GM12878 (cell line): ENCODE data around the gene BTBD19. TPM values are rescaled to one million over a fixed set of nuclear protein-coding genes. Genes with fewer than 3 reads are reported as not detected.

ENCODE experiments used
- ATAC-seq: fragments of 200-7000 bp; cut with Tn5 transposase; 3 replicates; pipeline ENCODE4 v1.9.1; 2020; ENCODE audit warnings: mild to moderate bottlenecking, moderate library complexity
- BruUV-seq: library from RNA; stranded (reverse); fragments of 400-500 nt; replicated peaks from 2 replicates; lab custom pipeline; 2021; lab: Mats Ljungman, UMichigan
- CTCF ChIA-PET: fragments of 300-600 bp; sonication (Branson Sonifier 250); formaldehyde crosslinking; extraction: SDS; loops from one replicate; lab custom pipeline; 2021; ENCODE audit warnings: inconsistent platforms; lab: Yijun Ruan, JAX
- POLR2A ChIA-PET: fragments of 350-600 bp; formaldehyde crosslinking; extraction: SDS; loops from one replicate; lab custom pipeline; 2021; ENCODE audit warnings: inconsistent platforms; lab: Charles Lee
- RAD21 ChIA-PET: fragments of 300-600 bp; sonication (Branson Sonifier 250); formaldehyde crosslinking; loops from one replicate; lab custom pipeline; 2023; ENCODE audit warnings: antibody characterized with exemption; ENCODE audit not compliant: unreplicated experiment; lab: Charles Lee
- SMC1A ChIA-PET: fragments of 300-600 bp; sonication (Branson Sonifier 250); formaldehyde crosslinking; loops from one replicate; lab custom pipeline; 2023; ENCODE audit not compliant: unreplicated experiment, uncharacterized antibody; lab: Charles Lee
- DNase-seq: peaks from one replicate; pipeline ENCODE4 v3.0.0-alpha.2; 2011; ENCODE audit warnings: low read depth, low spot score
- FAIRE-seq: peaks from 3 replicates; lab custom pipeline; 2011; peaks lifted over from hg19 to GRCh38; lab: Jason Lieb, UNC
- H2AFZ ChIP-seq: 2 replicates; pipeline ENCODE4 v1.6.0; 2011; ENCODE audit warnings: low read depth, low read length, control low read depth; ENCODE audit not compliant: control insufficient read depth
- H3K27ac ChIP-seq: 2 replicates; pipeline ENCODE4 v1.5.1; 2011; ENCODE audit warnings: control low read depth; ENCODE audit not compliant: control insufficient read depth, insufficient read depth
- H3K27me3 ChIP-seq, 2 experiments: replicated peaks in 1 of 2; 2 replicates each; pipeline versions ENCODE4 v1.6.0 to v1.6.1; 2011; ENCODE audit warnings: low read length in 1 of 2; ENCODE audit not compliant: control insufficient read depth in 2 of 2, insufficient read depth in 2 of 2
- H3K36me3 ChIP-seq, 2 experiments: 2 replicates each; pipeline ENCODE4 v1.5.1; 2011; ENCODE audit warnings: low read length in 1 of 2; ENCODE audit not compliant: control insufficient read depth in 2 of 2, insufficient read depth in 2 of 2
- H3K4me1 ChIP-seq: 2 replicates; pipeline ENCODE4 v1.6.1; 2011; ENCODE audit warnings: mild to moderate bottlenecking, low read length, moderate library complexity, mixed read lengths; ENCODE audit not compliant: control insufficient read depth, insufficient read depth
- H3K4me2 ChIP-seq: 2 replicates; pipeline ENCODE4 v1.6.0; 2011; ENCODE audit warnings: control low read depth; ENCODE audit not compliant: control insufficient read depth, insufficient read depth
- H3K4me3 ChIP-seq: fragments of 200-600 bp; sonication (generic); 2 replicates; pipeline ENCODE4 v1.5.1; 2016
- H3K79me2 ChIP-seq: 2 replicates; pipeline ENCODE4 v1.6.0; 2011; ENCODE audit warnings: low read length; ENCODE audit not compliant: control insufficient read depth, insufficient read depth
- H3K9ac ChIP-seq: 2 replicates; pipeline ENCODE4 v1.8.0; 2011; ENCODE audit warnings: low read length, control low read depth, mixed read lengths; ENCODE audit not compliant: control insufficient read depth, insufficient read depth
- H3K9me3 ChIP-seq: replicated peaks from 3 replicates; pipeline ENCODE4 v1.5.1; 2011; ENCODE audit warnings: mild to moderate bottlenecking, low read length; ENCODE audit not compliant: control insufficient read depth, insufficient read depth
- H4K20me1 ChIP-seq: 2 replicates; pipeline ENCODE4 v1.6.0; 2011; ENCODE audit not compliant: control insufficient read depth, insufficient read depth
- BCL11A ChIP-seq: IDR thresholded peaks from 2 replicates; pipeline ENCODE4 v1.6.1; 2011; ENCODE audit warnings: low read depth, low read length
- BMI1 ChIP-seq: fragments of 450-650 bp; IDR thresholded peaks from 2 replicates; pipeline ENCODE4 v1.6.1; 2016; ENCODE audit warnings: mild to moderate bottlenecking, moderate library complexity, borderline replicate concordance
- DPF2 ChIP-seq: fragments of 450-650 bp; IDR thresholded peaks from 2 replicates; pipeline ENCODE4 v1.6.1; 2017; ENCODE audit warnings: mild to moderate bottlenecking
- ESRRA ChIP-seq: IDR thresholded peaks from 2 replicates; pipeline ENCODE4 v1.6.1; 2012; ENCODE audit warnings: mild to moderate bottlenecking, low read length, improper control_type of control experiment
- JUNB ChIP-seq: IDR thresholded peaks from 2 replicates; pipeline ENCODE4 v1.6.1; 2016; ENCODE audit warnings: antibody characterized with exemption, mild to moderate bottlenecking
- MLLT1 ChIP-seq: fragments of 450-650 bp; IDR thresholded peaks from 2 replicates; pipeline ENCODE4 v1.6.1; 2016; ENCODE audit warnings: mild to moderate bottlenecking
- MXI1 ChIP-seq: fragments of 150-350 bp; IDR thresholded peaks from 2 replicates; pipeline ENCODE4 v1.6.1; 2011; ENCODE audit warnings: low read depth, mild to moderate bottlenecking, inconsistent platforms, low read length, improper control_type of control experiment
- NFYA ChIP-seq: IDR thresholded peaks from 2 replicates; pipeline ENCODE4 v1.6.1; 2011; ENCODE audit warnings: low read depth, mild to moderate bottlenecking, low read length, improper control_type of control experiment, borderline replicate concordance
- PML ChIP-seq: IDR thresholded peaks from 2 replicates; pipeline ENCODE4 v1.6.1; 2012; ENCODE audit warnings: low read length, inconsistent platforms
- POLR2A ChIP-seq: IDR thresholded peaks from 2 replicates; pipeline ENCODE4 v1.6.1; 2011; ENCODE audit warnings: low read depth, mild to moderate bottlenecking, low read length
- POLR2AphosphoS5 ChIP-seq: IDR thresholded peaks from 2 replicates; pipeline ENCODE4 v1.6.1; 2011; ENCODE audit warnings: mild to moderate bottlenecking, low read length, inconsistent platforms
- RB1 ChIP-seq: fragments of 450-650 bp; formaldehyde crosslinking; IDR thresholded peaks from 2 replicates; pipeline ENCODE4 v1.6.1; 2017; ENCODE audit warnings: mild to moderate bottlenecking, borderline replicate concordance
- RELA ChIP-seq: fragments of 450-650 bp; IDR thresholded peaks from 2 replicates; pipeline ENCODE4 v1.8.0; 2014; ENCODE audit warnings: borderline replicate concordance; ENCODE audit not compliant: partially characterized antibody
- SPI1 ChIP-seq: IDR thresholded peaks from 2 replicates; pipeline ENCODE4 v1.6.1; 2011; ENCODE audit warnings: low read depth, mild to moderate bottlenecking, low read length, moderate library complexity, borderline replicate concordance; ENCODE audit not compliant: insufficient read depth
- SREBF1 ChIP-seq: IDR thresholded peaks from 2 replicates; pipeline ENCODE4 v1.6.1; 2012; ENCODE audit warnings: mild to moderate bottlenecking, low read length
- STAT1 ChIP-seq: fragments of 450-650 bp; conservative IDR thresholded peaks from 2 replicates; pipeline ENCODE4 v1.6.1; 2014; ENCODE audit warnings: antibody characterized with exemption, mild to moderate bottlenecking
- STAT3 ChIP-seq: IDR thresholded peaks from 2 replicates; pipeline ENCODE4 v1.6.1; 2011; ENCODE audit warnings: low read depth, low read length, improper control_type of control experiment
- TAF1 ChIP-seq: IDR thresholded peaks from 2 replicates; pipeline ENCODE4 v1.6.1; 2011; ENCODE audit warnings: mild to moderate bottlenecking, low read depth, low read length, borderline replicate concordance
- TBL1XR1 ChIP-seq: IDR thresholded peaks from 2 replicates; pipeline ENCODE4 v1.6.1; 2012; ENCODE audit warnings: low read depth, low read length, improper control_type of control experiment
- ZNF24 ChIP-seq: fragments of 450-650 bp; IDR thresholded peaks from 2 replicates; pipeline ENCODE4 v1.6.1; 2017; ENCODE audit warnings: antibody characterized with exemption, mild to moderate bottlenecking
- ZNF274 ChIP-seq: IDR thresholded peaks from one replicate; pipeline ENCODE4 v1.8.0; 2011; ENCODE audit not compliant: insufficient read length, insufficient read depth
- WGBS: methylation state at CpG from one replicate; pipeline ENCODE4 v1.1.6; 2016; ENCODE audit warnings: low lambda C conversion rate; ENCODE audit not compliant: insufficient replicate concordance, insufficient coverage; ENCODE audit errors: missing lambda C conversion rate; 5-methylcytosine and 5-hydroxymethylcytosine counted together
- in situ Hi-C: fragments of 300-500 bp; cut with MboI; formaldehyde crosslinking; loops from 9 replicates; pipeline ENCODE4 v1.14.3; 2018; ENCODE audit warnings: mixed read lengths
- intact Hi-C: fragments of 100-400 bp; cut with micrococcal nuclease; formaldehyde crosslinking; loops from one replicate; pipeline ENCODE4 v1.14.2; 2022; ENCODE audit not compliant: unreplicated experiment
- polyA plus RNA-seq, 11 experiments: library from polyadenylated mRNA; depleted of rRNA in 4 of 11; unstranded in 6 of 11; stranded (reverse) in 5 of 11; fragments of >200 nt; fragmentation: Nextera tagmentation in 4 of 11; fragmentation: Illumina TruSeq in 1 of 11; extraction: Ambion mirVana in 4 of 11; extraction: Trizol in 1 of 11; gene quantifications; 1 replicate in 1 of 11; 2 replicates in 10 of 11; pipeline versions ENCODE4 v1.2.1 to v1.2.3, GENCODE V29; 2011 to 2016; ENCODE audit warnings: inconsistent platforms in 2 of 11, missing spikeins in 2 of 11, low read depth in 1 of 11
- total RNA-seq, 4 experiments: library from RNA; depleted of rRNA in 3 of 4; stranded (reverse); fragments of >200 nt in 3 of 4; fragmentation: Illumina TruSeq in 1 of 4; extraction: Trizol in 1 of 4; gene quantifications; 2 replicates each; pipeline versions ENCODE4 v1.2.1 to v1.2.3, GENCODE V29; 2013 to 2021

The BTBD19 gene
- total and polyA plus RNA-seq, 10 of the 15 experiments (the other 5 are each of a cell fraction or from before 2014, with no cell fraction given), result 0.13 to 2.7 (median 0.42) TPM

- FAIRE-seq, result no peak
- peaks cover 12% of the 10 kb centered on the region for H4K20me1 ChIP-seq
- ChIA-PET POLR2A (interaction anchor here (0.7 to 1.4 kb wide), 2 partner anchors 23 to 42 kb away, joined by 3 to 4 read pairs; partner anchors contain the start of gene PLK3), SMC1A (interaction anchor here (0.9 to 1.7 kb wide), 3 partner anchors 8 to 56 kb away, joined by 4 to 6 read pairs (median 5); no protein-coding TSS in a partner anchor), RAD21 (interaction anchor here (0.5 kb wide), 1 partner anchor 740 kb away, joined by 3 read pairs; no protein-coding TSS in a partner anchor), CTCF (interaction anchor here (0.8 to 1.6 kb wide), 3 partner anchors 48 to 64 kb away, joined by 3 to 5 read pairs (median 4); no protein-coding TSS in a partner anchor)
- DNase-seq, result no peak
- WGBS, result 83% methylated on average over 14 of the region's 14 CpGs
- H2AFZ ChIP-seq, result no peak overlapping the region
- H3K9ac ChIP-seq, result peak overlapping the region; percentile 99
- BruUV-seq, result no TSS peak
- H3K4me2 ChIP-seq, result peak overlapping the region; percentile 73
- in situ Hi-C loops, result no loop called here
- peaks cover 43% of the 10 kb centered on the region for H3K79me2 ChIP-seq
- H3K36me3 ChIP-seq, result peaks cover 8 to 30% of the 10 kb centered on the region in 2 experiments
- no peak for TF ChIP-seq BMI1
- no peak for TF ChIP-seq RB1
- peak; percentile 53; the same call in 1 of the 2 replicates for TF ChIP-seq MLLT1
- TF ChIP-seq NFYA, result no peak
- no peak for TF ChIP-seq TAF1
- no peak for TF ChIP-seq RELA
- TF ChIP-seq BCL11A, result no peak
- TF ChIP-seq JUNB, result no peak
- TF ChIP-seq POLR2AphosphoS5, result peak; percentile 34; the same call in 1 of the 2 replicates
- no peak for TF ChIP-seq STAT1
- no peak for TF ChIP-seq SREBF1
- no peak for TF ChIP-seq SPI1
- no peak for TF ChIP-seq PML
- no peak for TF ChIP-seq MXI1
- TF ChIP-seq ZNF274, result no peak
- TF ChIP-seq DPF2, result 0 out of 2 replicates have a peak, but pooled peaks have one; percentile 30
- no peak for TF ChIP-seq TBL1XR1
- no peak for TF ChIP-seq ESRRA
- TF ChIP-seq ZNF24, result no peak
- peak; percentile 55 for TF ChIP-seq POLR2A
- TF ChIP-seq STAT3, result no peak
- no peak overlapping the region for H3K27ac ChIP-seq
- H3K27me3 ChIP-seq, result no peaks in the 10 kb centered on the region
- H3K4me1 ChIP-seq, result peaks cover 13% of the 10 kb centered on the region
- peak overlapping the region; percentile 73 for H3K4me3 ChIP-seq
- no peak for ATAC-seq
- H3K9me3 ChIP-seq, result no peaks in the 10 kb centered on the region
- intact Hi-C loops, result loop anchor here (2.0 to 5.0 kb wide), 2 partner anchors 40 to 47 kb away; partner anchors contain the start of gene RNU5D-1
Observed at GRCh38 chr1:44777547-44777946, 30.8 kb upstream of the BTBD19 start.
